Suprapubic skin (tissue), 3 donors: ENCODE data around the gene TBC1D2B.

Experiments
- POLR2AphosphoS5 ChIP-seq, 3 donors: sonication (generic); formaldehyde crosslinking; IDR thresholded peaks; one replicate each; pipeline ENCODE4 v1.6.1; 2017; ENCODE audit warnings: antibody characterized with exemption in 3 of 3
- TF ChIP-seq, protein P1 (sequence below), 2 donors: fragments of 200-600 bp in 1 of 2; fragments of 450-650 bp in 1 of 2; sonication (generic) in 1 of 2; IDR thresholded peaks; one replicate each; pipeline ENCODE4 v1.5.1; 2016 to 2019; ENCODE audit warnings: antibody characterized with exemption in 2 of 2, mild to moderate bottlenecking in 1 of 2, moderate library complexity in 1 of 2

DNA sequence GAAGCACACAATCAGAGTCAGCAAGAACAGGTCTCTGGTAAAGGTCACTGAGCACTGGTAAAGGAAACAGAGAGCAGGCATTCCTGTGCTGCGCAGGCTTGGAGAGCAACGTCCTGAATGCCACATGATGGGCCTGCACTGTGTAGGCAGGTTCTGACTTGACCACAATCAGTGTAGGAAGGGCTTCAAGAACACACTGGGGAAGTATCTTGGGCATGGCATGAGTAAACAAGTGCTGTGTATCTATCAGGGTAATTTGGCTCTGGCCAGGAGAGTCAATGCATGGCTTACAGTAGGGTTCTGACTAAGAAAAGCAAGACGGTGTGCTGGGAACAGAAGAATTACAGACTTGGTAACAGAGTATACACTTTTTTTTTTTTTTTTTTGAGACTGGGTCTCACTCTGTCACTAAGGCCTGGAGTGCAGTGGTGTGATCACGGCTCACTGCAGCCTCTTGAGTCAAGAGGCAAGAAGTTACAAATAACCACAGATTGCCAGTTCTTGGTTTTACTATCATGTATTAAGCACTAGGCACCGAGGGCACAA is 30.6 kb downstream of the TBC1D2B start:
- TF ChIP-seq, protein P1, sequence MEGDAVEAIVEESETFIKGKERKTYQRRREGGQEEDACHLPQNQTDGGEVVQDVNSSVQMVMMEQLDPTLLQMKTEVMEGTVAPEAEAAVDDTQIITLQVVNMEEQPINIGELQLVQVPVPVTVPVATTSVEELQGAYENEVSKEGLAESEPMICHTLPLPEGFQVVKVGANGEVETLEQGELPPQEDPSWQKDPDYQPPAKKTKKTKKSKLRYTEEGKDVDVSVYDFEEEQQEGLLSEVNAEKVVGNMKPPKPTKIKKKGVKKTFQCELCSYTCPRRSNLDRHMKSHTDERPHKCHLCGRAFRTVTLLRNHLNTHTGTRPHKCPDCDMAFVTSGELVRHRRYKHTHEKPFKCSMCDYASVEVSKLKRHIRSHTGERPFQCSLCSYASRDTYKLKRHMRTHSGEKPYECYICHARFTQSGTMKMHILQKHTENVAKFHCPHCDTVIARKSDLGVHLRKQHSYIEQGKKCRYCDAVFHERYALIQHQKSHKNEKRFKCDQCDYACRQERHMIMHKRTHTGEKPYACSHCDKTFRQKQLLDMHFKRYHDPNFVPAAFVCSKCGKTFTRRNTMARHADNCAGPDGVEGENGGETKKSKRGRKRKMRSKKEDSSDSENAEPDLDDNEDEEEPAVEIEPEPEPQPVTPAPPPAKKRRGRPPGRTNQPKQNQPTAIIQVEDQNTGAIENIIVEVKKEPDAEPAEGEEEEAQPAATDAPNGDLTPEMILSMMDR (IDR thresholded peaks at IDR 0.05) = no peak
- TF ChIP-seq POLR2AphosphoS5 (IDR thresholded peaks at IDR 0.05) = no peak
